Dermis microvascular lymphatic vessel endothelial cell (primary cell): ENCODE results near the gene ANK3. TPM values are rescaled to one million over a fixed set of nuclear protein-coding genes. Genes with fewer than 3 reads are reported as not detected.

Experiments used
- DNase-seq, 2 donors: peaks; one replicate each; pipeline versions ENCODE4 v3.0.0 to v3.0.0-alpha.2; 2010; ENCODE audit warnings: low read depth in 2 of 2
- total RNA-seq: library from RNA; depleted of rRNA; stranded (reverse); fragments of >200 nt; gene quantifications from 2 replicates; pipeline ENCODE4 v1.2.1, GENCODE V29; 2014

ANK3 gene
- total RNA-seq, 1 donor from 2014 or later, result 0.77 TPM

GRCh38 chr10:60234551-60234950 lies 155.1 kb downstream of the ANK3 start:
- no peak for DNase-seq

GRCh38 chr10:60230892-60231291 lies 158.8 kb downstream of the ANK3 start:
- DNase-seq, result no peak

- DNase-seq, result no peak
Measured at GRCh38 chr10:60224066-60224705, 165.5 kb downstream of the ANK3 start.

DNA sequence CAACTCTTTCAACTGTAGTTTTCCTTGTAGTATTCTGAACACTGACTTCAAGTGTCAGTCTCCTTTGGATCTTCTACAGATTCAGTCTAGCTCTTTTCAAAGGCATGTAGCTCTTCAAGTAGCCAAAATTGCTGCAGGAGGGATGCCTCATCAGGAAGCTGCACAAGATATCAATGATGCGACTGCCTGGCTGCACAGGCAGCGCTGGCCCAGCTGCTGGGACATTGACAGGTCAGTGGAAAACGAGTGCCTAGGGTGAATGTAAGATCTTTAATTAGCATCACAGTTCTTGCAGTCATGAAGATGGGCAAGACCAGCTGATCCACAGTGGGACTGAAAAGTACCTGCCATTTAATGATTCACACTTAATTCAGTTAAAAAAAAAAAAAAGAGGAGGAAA lies 167.6 kb downstream of the ANK3 start:
- DNase-seq, result no peak

DNA sequence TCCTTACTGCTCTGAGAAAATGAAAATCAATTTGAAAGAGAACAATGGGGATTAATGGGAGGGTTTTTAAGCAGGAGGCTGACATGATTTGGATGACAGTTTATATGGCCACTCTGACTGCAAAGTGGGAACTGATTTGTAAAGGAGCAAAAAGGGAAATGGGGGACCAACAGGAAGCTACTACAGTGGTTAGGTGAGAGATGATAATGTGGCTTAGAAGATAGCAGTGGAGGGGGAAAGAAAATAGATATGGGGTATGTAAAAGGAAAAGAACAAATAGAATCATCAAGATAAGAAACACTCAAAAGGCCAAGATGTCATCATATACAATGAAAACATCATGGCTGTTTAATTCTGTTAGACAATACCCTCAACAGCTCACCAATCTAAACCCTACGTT lies 177.5 kb downstream of the ANK3 start:
- DNase-seq, result no peak

GRCh38 chr10:60209874-60210570 lies 179.7 kb downstream of the ANK3 start:
- DNase-seq, result peak in 1 of 2 donors; percentile 4

DNA sequence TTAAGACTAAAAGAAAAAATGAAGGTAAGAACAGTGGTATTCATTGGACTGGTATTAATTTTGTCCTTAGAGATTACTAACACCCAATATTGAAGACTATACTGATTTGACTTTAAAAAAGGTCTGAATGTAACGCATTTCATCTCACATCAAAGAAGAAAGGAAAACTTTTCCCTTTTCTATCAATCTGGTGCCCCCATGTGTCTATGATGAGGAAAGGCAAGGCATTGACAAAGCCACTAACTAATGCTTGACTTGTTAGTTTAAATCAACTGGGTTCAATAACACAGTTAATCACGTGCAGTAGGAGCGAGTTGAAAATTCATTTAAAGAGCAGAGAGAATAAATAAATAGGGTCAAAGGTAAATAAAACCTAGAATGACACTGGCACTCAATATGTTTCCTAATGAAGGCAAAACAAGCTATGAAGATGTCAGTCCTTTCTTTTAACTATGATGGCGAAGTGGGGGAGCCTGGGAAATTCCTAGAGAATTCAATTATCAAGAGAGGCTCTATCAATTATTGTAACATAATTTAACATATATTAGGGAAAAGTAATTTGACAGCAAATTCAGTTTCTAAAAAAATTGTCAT lies 180.9 kb downstream of the ANK3 start:
- peak; percentile 14 to 61 for DNase-seq

DNA sequence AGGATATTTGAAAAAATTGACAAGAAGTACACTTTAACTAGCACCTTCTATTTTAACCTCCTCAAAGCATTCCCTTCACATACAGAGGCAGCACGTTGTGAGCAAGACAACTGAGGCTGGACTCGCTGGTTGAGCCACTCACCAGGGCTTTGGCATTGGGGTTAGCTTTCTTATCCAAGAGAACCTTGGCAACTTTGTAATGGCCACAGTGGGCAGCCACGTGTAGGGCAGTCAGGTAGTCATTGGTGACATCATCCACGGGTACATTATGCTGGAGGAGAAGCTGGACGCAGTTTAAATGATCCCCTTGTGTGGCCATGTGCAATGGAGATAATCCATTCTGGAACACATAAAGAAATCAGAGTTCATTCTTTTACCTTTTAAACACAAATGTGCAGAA lies 181.8 kb downstream of the ANK3 start:
- DNase-seq, result no peak

DNA sequence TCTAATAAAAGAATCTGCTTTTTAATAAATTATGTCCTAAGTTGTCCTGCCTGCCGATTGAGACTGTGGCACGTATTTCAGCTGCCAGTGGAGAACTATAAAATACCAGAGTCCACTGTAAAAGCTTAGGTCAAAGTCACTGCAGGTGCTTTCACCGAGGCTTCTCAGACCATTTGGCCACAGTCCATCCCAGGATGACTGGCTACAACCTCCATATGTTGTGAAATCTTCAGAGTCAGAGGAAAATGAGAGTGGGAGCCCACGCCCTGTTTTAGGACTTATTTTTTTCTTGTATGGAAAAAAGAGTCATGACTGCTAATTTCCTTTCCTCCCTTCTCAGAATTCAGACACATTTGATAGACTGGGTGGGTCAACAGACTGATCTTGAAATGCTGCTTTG lies 182.9 kb downstream of the ANK3 start:
- DNase-seq, result no peak

DNA sequence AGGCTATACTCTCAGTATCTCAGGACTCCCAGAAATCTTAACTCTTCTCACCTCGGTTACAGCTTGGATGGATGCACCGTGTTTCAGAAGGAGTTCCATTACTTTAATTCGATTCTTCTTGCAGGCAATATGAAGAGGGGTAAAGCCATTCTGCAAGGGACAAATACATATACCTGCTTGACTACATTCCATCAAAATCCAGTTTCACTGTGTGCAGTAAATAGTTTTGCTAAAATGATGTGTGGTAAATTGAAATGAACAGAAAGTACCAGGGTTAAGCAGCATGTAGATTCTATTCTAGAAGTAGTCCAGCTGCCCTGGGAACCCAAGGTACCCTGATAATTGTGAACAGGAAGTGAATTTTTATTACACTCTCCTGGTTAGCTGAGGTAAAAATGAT lies 183.9 kb downstream of the ANK3 start:
- no peak for DNase-seq

GRCh38 chr10:60203993-60204618 lies 185.6 kb downstream of the ANK3 start:
- DNase-seq, result peak; percentile 37 to 54

- no peak for DNase-seq
Measured at GRCh38 chr10:60200682-60201053, 189.0 kb downstream of the ANK3 start.

- no peak for DNase-seq
Measured at GRCh38 chr10:60200012-60200681, 189.5 kb downstream of the ANK3 start.

GRCh38 chr10:60197206-60197605 lies 192.5 kb downstream of the ANK3 start:
- DNase-seq, result no peak

DNA sequence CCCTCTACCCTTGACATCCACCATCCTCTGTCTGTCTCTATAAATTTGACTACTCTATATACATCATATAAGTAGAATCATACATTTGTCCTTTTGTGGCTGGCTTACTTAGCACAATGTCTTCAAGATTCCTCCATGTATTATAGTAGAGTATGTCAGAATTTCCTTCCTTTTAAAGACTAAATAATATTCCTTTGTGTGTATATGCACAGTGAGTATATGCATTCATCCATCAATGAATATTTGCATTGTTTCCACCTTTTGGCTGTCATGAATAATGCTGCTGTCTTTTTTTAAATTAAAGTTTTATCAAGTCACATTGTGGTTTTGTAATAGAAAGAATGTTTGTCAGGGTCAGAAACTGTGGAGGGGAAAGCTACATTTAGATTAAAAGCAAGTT lies 195.3 kb downstream of the ANK3 start:
- no peak for DNase-seq

DNA sequence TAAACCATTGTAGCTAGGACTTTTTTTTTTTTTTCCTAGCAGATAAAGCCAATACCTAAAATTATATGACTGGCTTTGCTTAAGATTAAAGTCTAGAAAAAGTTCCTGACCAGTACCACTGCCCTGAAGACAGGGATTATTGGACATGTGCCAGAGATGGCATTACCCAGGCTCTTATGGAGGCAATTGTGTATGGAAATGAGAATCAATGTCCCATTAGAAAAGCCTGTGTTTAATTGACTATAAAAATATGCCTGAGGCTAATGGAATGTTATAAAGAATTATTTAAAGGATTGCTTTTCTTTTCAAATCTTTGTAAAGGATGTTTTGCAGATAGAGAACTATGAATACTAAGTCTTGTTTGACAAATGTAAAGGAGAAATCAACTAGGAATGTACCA lies 196.7 kb downstream of the ANK3 start:
- no peak for DNase-seq

- no peak for DNase-seq
Measured at GRCh38 chr10:60189861-60190475, 199.7 kb downstream of the ANK3 start.

- no peak for DNase-seq
Measured at GRCh38 chr10:60188548-60188947, 201.1 kb downstream of the ANK3 start.

GRCh38 chr10:60187691-60188090 lies 202.0 kb downstream of the ANK3 start:
- no peak for DNase-seq

- DNase-seq, result no peak
Measured at GRCh38 chr10:60186315-60187071, 203.2 kb downstream of the ANK3 start.

- DNase-seq, result no peak
Measured at GRCh38 chr10:60185421-60185820, 204.3 kb downstream of the ANK3 start.
